ENCODE measurements around the gene TM9SF4. TPM values are rescaled to one million over a fixed set of nuclear protein-coding genes. Genes with fewer than 3 reads are reported as not detected.
A peak's percentile ranks its signal among the peaks of the same experiment; 100 is the strongest.

The TM9SF4 gene
- total RNA-seq, 4 donors from 2014 or later, result 19.9 to 34.4 (median 25.2) TPM

DNA sequence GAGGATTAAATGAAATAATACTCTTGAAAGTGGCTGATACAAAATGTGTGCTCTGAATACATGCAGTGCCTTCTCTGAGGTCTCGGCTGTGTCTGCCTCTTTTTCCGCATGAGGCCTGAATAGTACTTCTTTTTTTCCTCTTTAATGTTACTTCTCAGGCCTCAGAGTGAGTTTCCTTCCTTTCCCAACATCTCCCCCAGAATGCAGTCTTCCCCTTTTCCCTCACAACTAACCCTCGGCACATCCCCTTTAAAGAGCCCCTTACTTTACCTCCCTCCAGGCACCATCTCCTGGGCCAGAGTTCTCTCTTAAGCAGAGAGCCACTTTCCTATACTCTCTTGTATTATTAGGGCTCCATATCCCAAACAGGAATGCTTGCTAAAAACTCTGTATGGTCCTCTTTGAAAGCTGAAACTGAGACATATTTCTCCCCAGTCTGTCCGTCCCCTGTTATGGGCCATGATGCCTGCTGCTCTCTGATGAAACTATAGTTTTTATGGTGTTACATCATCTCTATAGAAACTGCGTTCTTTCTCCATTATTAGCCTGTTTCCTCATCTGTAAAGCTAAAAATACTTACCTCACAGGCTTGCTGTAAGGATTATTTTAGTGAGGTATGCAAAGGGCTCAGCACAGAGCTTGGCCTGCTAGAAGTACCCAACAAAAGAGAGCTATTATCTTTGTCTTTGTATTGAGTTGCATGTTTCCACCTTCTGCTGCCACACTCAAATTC is 95.8 kb downstream of the TM9SF4 start:
- H3K4me1 ChIP-seq, result peaks cover 65 to 82% (median 68%) of the 10 kb centered on the region in 4 donors
- H3K27me3 ChIP-seq, result no peaks in the 10 kb centered on the region
- no peaks in the 10 kb centered on the region for H3K9me3 ChIP-seq
- peak overlapping the region in 2 of 4 donors; percentile 2 to 4 for H3K4me3 ChIP-seq
- intact Hi-C loops (cut with DNase I), result loop anchor here (5.0 to 10.0 kb wide), 4 partner anchors 72 to 280 kb away; partner anchors contain the start of genes ASXL1, KIF3B and TM9SF4
- H3K36me3 ChIP-seq, result peaks cover 11 to 26% (median 24%) of the 10 kb centered on the region in 4 donors
- peak overlapping the region; percentile 88 to 92 (median 91) for H3K27ac ChIP-seq (replicated peaks in 1 of 4)
- WGBS, result 52% methylated on average over 5 of the region's 5 CpGs
- no peak for DNase-seq (ENCODE audit: extremely low spot score)
- TF ChIP-seq POLR2A (IDR thresholded peaks at IDR 0.05; ENCODE audit: low read depth), result no peak
- no peak for TF ChIP-seq EP300 (IDR thresholded peaks at IDR 0.05)
- no peak for TF ChIP-seq POLR2AphosphoS5 (IDR thresholded peaks at IDR 0.05)
- TF ChIP-seq, protein P1, sequence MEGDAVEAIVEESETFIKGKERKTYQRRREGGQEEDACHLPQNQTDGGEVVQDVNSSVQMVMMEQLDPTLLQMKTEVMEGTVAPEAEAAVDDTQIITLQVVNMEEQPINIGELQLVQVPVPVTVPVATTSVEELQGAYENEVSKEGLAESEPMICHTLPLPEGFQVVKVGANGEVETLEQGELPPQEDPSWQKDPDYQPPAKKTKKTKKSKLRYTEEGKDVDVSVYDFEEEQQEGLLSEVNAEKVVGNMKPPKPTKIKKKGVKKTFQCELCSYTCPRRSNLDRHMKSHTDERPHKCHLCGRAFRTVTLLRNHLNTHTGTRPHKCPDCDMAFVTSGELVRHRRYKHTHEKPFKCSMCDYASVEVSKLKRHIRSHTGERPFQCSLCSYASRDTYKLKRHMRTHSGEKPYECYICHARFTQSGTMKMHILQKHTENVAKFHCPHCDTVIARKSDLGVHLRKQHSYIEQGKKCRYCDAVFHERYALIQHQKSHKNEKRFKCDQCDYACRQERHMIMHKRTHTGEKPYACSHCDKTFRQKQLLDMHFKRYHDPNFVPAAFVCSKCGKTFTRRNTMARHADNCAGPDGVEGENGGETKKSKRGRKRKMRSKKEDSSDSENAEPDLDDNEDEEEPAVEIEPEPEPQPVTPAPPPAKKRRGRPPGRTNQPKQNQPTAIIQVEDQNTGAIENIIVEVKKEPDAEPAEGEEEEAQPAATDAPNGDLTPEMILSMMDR (IDR thresholded peaks at IDR 0.05), result no peak

DNA sequence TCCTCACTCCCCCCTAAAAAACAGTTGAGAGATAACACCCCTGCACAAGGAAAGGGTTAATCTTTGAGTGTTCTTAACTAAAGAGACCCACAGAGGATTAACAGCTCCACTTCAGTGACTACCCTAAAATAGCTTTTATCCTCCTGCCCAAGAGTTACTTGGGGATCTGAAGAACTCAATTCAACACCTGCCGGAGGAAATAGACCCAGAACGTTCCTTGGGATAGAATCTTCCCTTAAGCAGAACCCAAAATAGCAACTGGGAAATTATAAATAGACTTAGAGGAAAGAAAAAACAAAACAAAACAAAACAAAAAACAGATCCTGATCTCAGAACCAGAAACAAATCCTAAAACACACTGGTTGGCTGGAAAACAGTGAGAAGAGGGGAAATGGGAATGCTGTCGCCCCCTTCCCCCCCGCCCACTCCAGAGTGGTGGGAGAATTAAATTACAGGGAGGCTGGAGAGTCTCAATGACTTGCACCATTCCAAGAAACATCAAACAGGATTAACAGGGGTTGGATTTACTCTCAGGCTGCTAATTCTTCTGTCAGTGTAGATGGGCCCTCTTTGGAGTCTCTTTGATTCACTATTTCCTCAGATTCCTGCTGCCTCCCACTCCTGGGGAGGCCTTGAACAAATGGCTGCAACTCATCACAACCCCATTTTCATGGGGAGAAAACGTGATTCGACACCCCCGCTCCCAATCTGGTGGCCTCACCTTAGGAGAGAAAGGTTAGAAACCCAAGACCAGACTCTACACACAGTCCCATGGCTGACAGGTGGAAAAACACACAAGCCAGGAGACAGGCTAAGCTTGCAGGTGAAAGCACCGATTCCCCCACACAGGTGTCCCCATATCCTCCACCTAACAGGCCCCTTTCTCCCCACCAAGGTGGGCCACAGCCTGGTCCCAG is 96.6 kb downstream of the TM9SF4 start:
- intact Hi-C loops (cut with DNase I), result loop anchor here (5.0 to 10.0 kb wide), 4 partner anchors 71 to 279 kb away; partner anchors contain the start of genes ASXL1, KIF3B and TM9SF4
- no peak for DNase-seq (ENCODE audit: extremely low spot score)
- Histone ChIP-seq H3K36me3 (peaks cover 6 to 26% (median 23%) of the 10 kb centered on the region in 4 donors), H3K4me3 (peak overlapping the region; percentile 94 to 99 (median 97)), H3K27ac (replicated peaks in 1 of 4) (peak overlapping the region; percentile 88 to 92 (median 91)), H3K9me3 (no peaks in the 10 kb centered on the region), H3K27me3 (no peaks in the 10 kb centered on the region), H3K4me1 (peaks cover 61 to 86% (median 68%) of the 10 kb centered on the region in 4 donors)
- TF ChIP-seq EP300 (IDR thresholded peaks at IDR 0.05), result no peak
- TF ChIP-seq POLR2A (IDR thresholded peaks at IDR 0.05; ENCODE audit: low read depth), result no peak
- TF ChIP-seq, protein P1 (IDR thresholded peaks at IDR 0.05), result no peak
- no peak for TF ChIP-seq POLR2AphosphoS5 (IDR thresholded peaks at IDR 0.05)
- WGBS, result 36% methylated on average over 7 of the region's 8 CpGs

GRCh38 chr20:32206760-32207625 is 97.5 kb downstream of the TM9SF4 start:
- peak overlapping the region; percentile 94 to 99 (median 97) for H3K4me3 ChIP-seq
- H3K27ac ChIP-seq (replicated peaks in 1 of 4), result peak overlapping the region; percentile 88 to 92 (median 91)
- intact Hi-C loops (cut with DNase I), result loop anchor here (5.0 to 10.0 kb wide), 4 partner anchors 70 to 278 kb away; partner anchors contain the start of genes ASXL1, KIF3B and TM9SF4
- H3K9me3 ChIP-seq, result no peaks in the 10 kb centered on the region
- TF ChIP-seq POLR2A (IDR thresholded peaks at IDR 0.05; ENCODE audit: low read depth) (no peak), POLR2AphosphoS5 (IDR thresholded peaks at IDR 0.05) (no peak), EP300 (IDR thresholded peaks at IDR 0.05) (no peak)
- TF ChIP-seq, protein P1 (IDR thresholded peaks at IDR 0.05), result no peak
- no peak for DNase-seq (ENCODE audit: extremely low spot score)
- H3K4me1 ChIP-seq, result peaks cover 54 to 78% (median 67%) of the 10 kb centered on the region in 4 donors
- H3K27me3 ChIP-seq, result no peaks in the 10 kb centered on the region
- peaks cover 0 to 26% (median 22%) of the 10 kb centered on the region in 4 donors for H3K36me3 ChIP-seq
- WGBS, result 10% methylated on average over 12 of the region's 40 CpGs

All from esophagus muscularis mucosa (tissue), 4 donors.